Sigmoid colon (tissue), 7 donors: Measurements from ENCODE around the gene CCS. TPM values are rescaled to one million over a fixed set of nuclear protein-coding genes. Genes with fewer than 3 reads are reported as not detected.
A peak's percentile ranks its signal among the peaks of the same experiment; 100 is the strongest.
"Not testable (repeated sequence)": the region's sequence is repeated elsewhere in the genome, so short reads cannot be mapped to it uniquely, and the experiment has no call there.

Experiments used
- DNase-seq: peaks from one replicate; pipeline ENCODE4 v3.0.0-alpha.2; 2019
- H3K27ac ChIP-seq, 4 donors: fragments of 200-600 bp; sonication (generic); one replicate each; pipeline ENCODE4 v1.5.1; 2016 to 2019; ENCODE audit warnings: mild to moderate bottlenecking in 1 of 4
- H3K27me3 ChIP-seq, 3 donors: fragments of 200-600 bp; sonication (generic); one replicate each; pipeline ENCODE4 v1.5.1; 2019; ENCODE audit warnings: mild to moderate bottlenecking in 1 of 3
- H3K36me3 ChIP-seq, 4 donors: fragments of 200-600 bp; sonication (generic); one replicate each; pipeline ENCODE4 v1.5.1; 2016 to 2019
- H3K4me1 ChIP-seq, 4 donors: fragments of 200-600 bp; sonication (generic); one replicate each; pipeline ENCODE4 v1.5.1; 2017 to 2019
- H3K4me3 ChIP-seq, 4 donors: fragments of 200-600 bp; sonication (generic); one replicate each; pipeline ENCODE4 v1.5.1; 2017 to 2019; ENCODE audit warnings: mild to moderate bottlenecking in 2 of 4, moderate library complexity in 1 of 4
- H3K9me3 ChIP-seq, 4 donors: fragments of 200-600 bp in 3 of 4; sonication (generic) in 3 of 4; one replicate each; pipeline versions ENCODE4 v1.5.1 to v1.6.1; 2013 to 2019
- EP300 ChIP-seq, 4 donors: sonication (generic); formaldehyde crosslinking; IDR thresholded peaks; one replicate each; pipeline ENCODE4 v1.6.1; 2017; ENCODE audit warnings: antibody characterized with exemption in 4 of 4
- POLR2A ChIP-seq, 2 donors: fragments of 450-650 bp; IDR thresholded peaks; one replicate each; pipeline ENCODE4 v1.6.1; 2016; ENCODE audit warnings: antibody characterized with exemption in 2 of 2, mild to moderate bottlenecking in 2 of 2, moderate library complexity in 2 of 2
- POLR2AphosphoS5 ChIP-seq, 4 donors: sonication (generic); formaldehyde crosslinking; IDR thresholded peaks; one replicate each; pipeline ENCODE4 v1.6.1; 2017; ENCODE audit warnings: antibody characterized with exemption in 4 of 4
- WGBS, 2 donors: extraction: QIAGEN DNeasy Blood & Tissue Kit; methylation state at CpG; one replicate each; pipeline ENCODE4 v1.1.7; 2013; 5-methylcytosine and 5-hydroxymethylcytosine counted together
- intact Hi-C: fragments of 100-400 bp; cut with DNase I; formaldehyde crosslinking; loops from one replicate; pipeline ENCODE4 v1.15.1; 2023
- polyA plus RNA-seq, 3 donors: library from polyadenylated mRNA; stranded (reverse); fragments of 200-250 nt; gene quantifications; one replicate each; pipeline ENCODE4 v1.2.3, GENCODE V29; 2013
- total RNA-seq, 4 donors: library from RNA; depleted of rRNA; stranded (reverse); fragments of >200 nt; gene quantifications; one replicate each; pipeline ENCODE4 v1.1.0, GENCODE V29; 2016
- TF ChIP-seq, protein P1 (sequence below), 4 experiments: fragments of 450-650 bp in 3 of 4; fragments of 200-600 bp in 1 of 4; IDR thresholded peaks; one replicate each; pipeline ENCODE4 v1.5.1; 2016 to 2019; ENCODE audit warnings: antibody characterized with exemption in 4 of 4, mild to moderate bottlenecking in 3 of 4, moderate library complexity in 2 of 4
- donor health status: healthy with polysubstance abuse.
- donor health status: Bipolar disorder and iron deficiency.
- donor health status: healthy.

The CCS gene
- total and polyA plus RNA-seq, 7 donors: 26.0 to 48.8 (median 40.6) TPM

DNA sequence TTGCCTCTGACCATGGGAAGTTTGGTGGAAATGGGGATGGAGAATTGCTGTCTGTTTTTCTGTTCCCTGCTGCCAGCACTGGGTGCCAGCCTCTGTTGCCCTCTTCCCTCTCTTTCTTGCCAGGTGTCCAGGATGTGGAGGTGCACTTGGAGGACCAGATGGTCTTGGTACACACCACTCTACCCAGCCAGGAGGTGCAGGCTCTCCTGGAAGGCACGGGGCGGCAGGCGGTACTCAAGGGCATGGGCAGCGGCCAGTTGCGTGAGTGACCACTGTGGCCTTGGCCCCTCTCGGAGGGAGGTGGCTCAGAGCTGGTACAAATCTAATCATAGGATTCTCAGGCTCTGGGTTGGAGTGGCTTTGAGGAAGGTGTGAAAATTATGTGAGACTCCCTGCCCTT, 6.0 kb downstream of the CCS start:
- peaks cover 0 to 38% (median 34%) of the 10 kb centered on the region in 4 donors for H3K4me1 ChIP-seq
- no peak for TF ChIP-seq POLR2AphosphoS5 (IDR thresholded peaks at IDR 0.05)
- TF ChIP-seq, protein P1, sequence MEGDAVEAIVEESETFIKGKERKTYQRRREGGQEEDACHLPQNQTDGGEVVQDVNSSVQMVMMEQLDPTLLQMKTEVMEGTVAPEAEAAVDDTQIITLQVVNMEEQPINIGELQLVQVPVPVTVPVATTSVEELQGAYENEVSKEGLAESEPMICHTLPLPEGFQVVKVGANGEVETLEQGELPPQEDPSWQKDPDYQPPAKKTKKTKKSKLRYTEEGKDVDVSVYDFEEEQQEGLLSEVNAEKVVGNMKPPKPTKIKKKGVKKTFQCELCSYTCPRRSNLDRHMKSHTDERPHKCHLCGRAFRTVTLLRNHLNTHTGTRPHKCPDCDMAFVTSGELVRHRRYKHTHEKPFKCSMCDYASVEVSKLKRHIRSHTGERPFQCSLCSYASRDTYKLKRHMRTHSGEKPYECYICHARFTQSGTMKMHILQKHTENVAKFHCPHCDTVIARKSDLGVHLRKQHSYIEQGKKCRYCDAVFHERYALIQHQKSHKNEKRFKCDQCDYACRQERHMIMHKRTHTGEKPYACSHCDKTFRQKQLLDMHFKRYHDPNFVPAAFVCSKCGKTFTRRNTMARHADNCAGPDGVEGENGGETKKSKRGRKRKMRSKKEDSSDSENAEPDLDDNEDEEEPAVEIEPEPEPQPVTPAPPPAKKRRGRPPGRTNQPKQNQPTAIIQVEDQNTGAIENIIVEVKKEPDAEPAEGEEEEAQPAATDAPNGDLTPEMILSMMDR (IDR thresholded peaks at IDR 0.05): no peak
- no peak for TF ChIP-seq EP300 (IDR thresholded peaks at IDR 0.05)
- no peak for TF ChIP-seq POLR2A (IDR thresholded peaks at IDR 0.05)
- no peak for DNase-seq
- intact Hi-C loops: no loop called here
- no peaks in the 10 kb centered on the region for H3K9me3 ChIP-seq
- H3K36me3 ChIP-seq: peaks cover 5 to 37% (median 14%) of the 10 kb centered on the region in 4 donors
- no peak overlapping the region for H3K4me3 ChIP-seq
- H3K27ac ChIP-seq: no peak overlapping the region
- no peaks in the 10 kb centered on the region for H3K27me3 ChIP-seq
- 97 to 99% methylated on average over 6 of the region's 6 CpGs for WGBS, 2 donors

DNA sequence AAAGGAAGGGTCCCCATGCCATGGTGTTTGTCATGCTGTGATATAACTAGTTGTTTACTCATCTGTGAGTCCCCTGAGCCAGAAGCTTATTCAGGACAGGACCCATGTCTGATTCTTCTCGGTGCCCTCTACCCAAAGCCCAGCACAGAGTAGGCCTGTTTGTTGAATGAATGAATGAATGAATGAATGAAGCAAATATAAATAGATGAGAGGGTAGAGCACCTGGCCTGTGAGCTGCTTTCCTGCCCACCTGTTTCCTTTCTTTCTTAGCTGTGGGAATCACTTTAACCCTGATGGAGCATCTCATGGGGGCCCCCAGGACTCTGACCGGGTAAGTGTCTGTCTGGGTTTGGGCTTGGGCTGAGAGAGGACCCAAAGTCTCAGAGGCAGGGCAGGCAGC, 7.2 kb downstream of the CCS start:
- H3K36me3 ChIP-seq: peaks cover 9 to 49% (median 17%) of the 10 kb centered on the region in 4 donors
- TF ChIP-seq POLR2AphosphoS5 (IDR thresholded peaks at IDR 0.05): no peak
- TF ChIP-seq EP300 (IDR thresholded peaks at IDR 0.05): no peak
- no peak for TF ChIP-seq POLR2A (IDR thresholded peaks at IDR 0.05)
- TF ChIP-seq, protein P1 (IDR thresholded peaks at IDR 0.05): no peak
- no peaks in the 10 kb centered on the region for H3K27me3 ChIP-seq
- no peak overlapping the region for H3K27ac ChIP-seq
- no peak overlapping the region for H3K4me3 ChIP-seq
- DNase-seq: no peak
- 86 to 94% methylated on average over 2 of the region's 2 CpGs for WGBS, 2 donors
- H3K9me3 ChIP-seq: no peaks in the 10 kb centered on the region
- H3K4me1 ChIP-seq: peaks cover 0 to 26% (median 22%) of the 10 kb centered on the region in 4 donors
- intact Hi-C loops: no loop called here

DNA sequence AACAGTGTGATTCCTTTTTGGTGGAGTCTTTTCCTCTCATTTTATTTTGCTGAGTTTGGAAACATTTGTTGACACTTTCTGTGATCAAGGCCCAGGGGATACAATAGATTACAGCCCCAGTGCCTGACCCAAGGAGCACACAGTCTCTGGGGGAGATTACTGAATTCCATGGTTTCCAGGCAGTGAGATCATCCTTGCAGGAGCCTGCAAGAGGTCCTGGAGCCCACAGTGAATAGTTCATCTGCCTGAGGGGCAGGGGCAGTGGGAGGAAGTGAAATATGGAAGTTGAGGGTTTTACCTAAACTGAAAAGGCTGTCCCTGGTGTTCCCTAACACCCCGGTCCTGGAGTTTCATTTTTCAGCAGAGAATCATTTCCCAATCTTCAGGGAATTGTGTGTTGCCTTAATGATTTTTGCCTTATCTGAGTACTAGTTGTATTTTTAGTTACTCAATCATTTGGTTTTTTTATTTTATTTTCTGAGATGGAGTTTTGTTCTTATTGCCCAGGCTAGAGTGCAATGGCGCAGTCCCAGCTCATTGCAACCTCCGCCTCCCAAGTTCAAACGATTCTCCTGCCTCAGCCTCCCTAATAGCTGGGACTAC, 7.7 kb downstream of the CCS start:
- H3K4me1 ChIP-seq: peaks cover 0 to 21% (median 17%) of the 10 kb centered on the region in 4 donors
- H3K27ac ChIP-seq: no peak overlapping the region
- no peaks in the 10 kb centered on the region for H3K9me3 ChIP-seq
- TF ChIP-seq, protein P1 (IDR thresholded peaks at IDR 0.05): no peak
- no peak for TF ChIP-seq EP300 (IDR thresholded peaks at IDR 0.05)
- TF ChIP-seq POLR2AphosphoS5 (IDR thresholded peaks at IDR 0.05): no peak
- TF ChIP-seq POLR2A (IDR thresholded peaks at IDR 0.05): no peak
- WGBS, 2 donors: 84 to 89% methylated on average over 4 of the region's 4 CpGs
- DNase-seq: no peak
- intact Hi-C loops: no loop called here
- H3K36me3 ChIP-seq: peaks cover 11 to 55% (median 23%) of the 10 kb centered on the region in 4 donors
- H3K4me3 ChIP-seq: no peak overlapping the region
- no peaks in the 10 kb centered on the region for H3K27me3 ChIP-seq

DNA sequence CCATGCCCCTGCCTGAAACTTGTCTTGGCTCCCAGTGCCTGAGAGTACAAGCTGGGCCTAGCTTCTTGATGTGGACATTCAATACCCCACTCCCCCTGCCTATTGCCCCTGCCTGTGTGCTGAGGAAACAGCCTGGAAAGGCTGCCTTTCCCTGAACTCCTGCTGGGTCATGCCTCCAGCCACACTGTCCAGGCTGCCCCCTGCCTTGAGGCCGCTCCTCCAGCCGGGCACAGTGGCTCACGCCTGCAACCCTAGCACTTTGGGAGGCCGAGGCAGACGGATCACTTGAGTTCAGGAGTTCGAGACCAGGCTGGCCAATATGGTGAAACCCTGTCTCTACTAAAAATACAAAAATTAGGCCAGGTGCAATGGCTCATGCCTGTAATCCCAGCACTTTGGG, 10.1 kb downstream of the CCS start:
- peaks cover 11 to 59% (median 27%) of the 10 kb centered on the region in 4 donors for H3K36me3 ChIP-seq
- DNase-seq: no peak
- WGBS, 2 donors: 95 to 96% methylated on average over 6 of the region's 6 CpGs
- H3K4me3 ChIP-seq: no peak overlapping the region
- peak overlapping the region in 1 of 4 donors; percentile 35 for H3K27ac ChIP-seq
- TF ChIP-seq POLR2A (IDR thresholded peaks at IDR 0.05): no peak
- TF ChIP-seq, protein P1 (IDR thresholded peaks at IDR 0.05): no peak
- no peak for TF ChIP-seq POLR2AphosphoS5 (IDR thresholded peaks at IDR 0.05)
- TF ChIP-seq EP300 (IDR thresholded peaks at IDR 0.05): no peak
- intact Hi-C loops: no loop called here
- H3K9me3 ChIP-seq: no peaks in the 10 kb centered on the region
- H3K27me3 ChIP-seq: no peaks in the 10 kb centered on the region
- H3K4me1 ChIP-seq: peaks cover 0 to 27% (median 25%) of the 10 kb centered on the region in 4 donors

DNA sequence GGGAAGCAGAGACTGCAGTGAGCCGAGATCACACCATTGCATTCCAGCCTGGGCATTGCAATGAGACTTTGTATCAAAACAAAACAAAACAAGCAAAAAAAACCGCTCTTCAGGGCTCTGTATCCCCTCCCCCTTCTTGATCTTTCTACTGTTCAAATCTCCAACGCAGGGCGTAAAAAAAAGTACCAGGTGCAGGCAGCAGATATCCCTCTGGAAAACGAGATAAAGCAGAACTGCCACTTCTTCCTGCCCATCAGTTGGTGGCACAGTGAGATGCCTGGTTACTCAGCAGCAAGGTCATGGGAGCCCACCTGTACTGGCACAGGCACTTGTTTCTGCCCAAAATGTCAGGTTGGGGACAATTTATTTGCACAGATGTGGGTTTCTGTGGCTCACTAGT, 11.2 kb downstream of the CCS start:
- Histone ChIP-seq H3K27me3 (no peaks in the 10 kb centered on the region), H3K36me3 (peaks cover 11 to 56% (median 26%) of the 10 kb centered on the region in 4 donors), H3K4me3 (no peak overlapping the region), H3K27ac (no peak overlapping the region), H3K4me1 (peaks cover 0 to 32% (median 29%) of the 10 kb centered on the region in 4 donors), H3K9me3 (no peaks in the 10 kb centered on the region)
- intact Hi-C loops: no loop called here
- TF ChIP-seq POLR2AphosphoS5 (IDR thresholded peaks at IDR 0.05) (no peak), POLR2A (IDR thresholded peaks at IDR 0.05) (no peak), EP300 (IDR thresholded peaks at IDR 0.05) (no peak)
- TF ChIP-seq, protein P1 (IDR thresholded peaks at IDR 0.05): no peak
- WGBS, 2 donors: 81 to 85% methylated on average over 5 of the region's 5 CpGs
- DNase-seq: no peak

DNA sequence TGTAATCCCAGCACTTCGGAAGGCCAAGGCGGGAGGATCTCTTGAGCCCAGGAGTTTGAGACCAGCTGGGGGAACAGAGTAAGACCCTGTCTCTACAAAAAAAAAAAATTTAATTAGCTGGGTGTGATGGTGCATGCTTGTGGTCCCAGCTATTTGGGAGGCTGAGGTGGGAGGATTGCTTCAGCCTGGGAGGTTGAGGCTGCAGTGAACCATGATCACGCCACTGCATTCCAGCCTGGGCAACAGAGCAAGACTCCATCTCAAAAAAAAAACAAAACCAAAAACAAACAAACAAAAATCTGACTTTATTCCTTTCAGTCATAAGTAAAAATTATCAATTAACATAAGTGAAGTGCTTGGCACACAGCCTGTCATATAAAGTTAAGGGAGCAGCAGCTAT, 13.6 kb downstream of the CCS start:
- H3K27me3 ChIP-seq, intact Hi-C loops, DNase-seq, H3K4me3 ChIP-seq, H3K9me3 ChIP-seq: not testable (repeated sequence)
- Histone ChIP-seq H3K4me1 (peaks cover 0 to 32% (median 29%) of the 10 kb centered on the region in 4 donors), H3K36me3 (peaks cover 6 to 38% (median 18%) of the 10 kb centered on the region in 4 donors), H3K27ac (peak overlapping the region; percentile 82 to 88 (median 88))
- WGBS, 2 donors: 85 to 93% methylated on average over 3 of the region's 3 CpGs
